ENCODE measurements around the gene CREBL2. TPM values are rescaled to one million over a fixed set of nuclear protein-coding genes. Genes with fewer than 3 reads are reported as not detected.
"Not testable (repeated sequence)": the region's sequence is repeated elsewhere in the genome, so short reads cannot be mapped to it uniquely, and the experiment has no call there.

The CREBL2 gene
- total and polyA plus RNA-seq, 10 donors, result 14.3 to 76.0 (median 49.2) TPM

- peaks cover 0 to 12% (median 0%) of the 10 kb centered on the region in 6 donors for H3K36me3 ChIP-seq
These were observed 682 bp downstream of the CREBL2 start for GRCh38 chr12:12612358-12612757.

GRCh38 chr12:12613344-12613743 is 1.7 kb downstream of the CREBL2 start:
- DNase-seq, result no peak
- no peaks in the 10 kb centered on the region for H3K9me3 ChIP-seq
- peaks cover 25 to 64% (median 56%) of the 10 kb centered on the region in 6 donors for H3K4me1 ChIP-seq
- no peak for TF ChIP-seq POLR2AphosphoS5 (IDR thresholded peaks at IDR 0.05)
- no peak for TF ChIP-seq POLR2A (IDR thresholded peaks at IDR 0.05)
- TF ChIP-seq CTCF (IDR thresholded peaks at IDR 0.05 in 8 of 11, conservative IDR thresholded peaks at IDR 0.05 in 3 of 11), result no peak
- H3K4me3 ChIP-seq, result peak overlapping the region in 7 of 8 donors; percentile 65 to 90 (median 73)
- H3K36me3 ChIP-seq, result peaks cover 0 to 12% (median 0%) of the 10 kb centered on the region in 6 donors
- intact Hi-C loops (cut with DNase I; ENCODE audit: low total_unique reads), result no loop called here
- peak overlapping the region; percentile 82 to 98 (median 94) for H3K27ac ChIP-seq
- H3K27me3 ChIP-seq (replicated peaks in 1 of 7), result no peaks in the 10 kb centered on the region
- 14 to 27% (median 19%) methylated on average over 4 of the region's 4 CpGs for WGBS, 5 donors

More at GRCh38 chr12:12612358-12612757, 682 bp downstream of the CREBL2 start:
- intact Hi-C loops (cut with DNase I; ENCODE audit: low total_unique reads), result no loop called here
- H3K9me3 ChIP-seq, result no peaks in the 10 kb centered on the region
- H3K27me3 ChIP-seq (replicated peaks in 1 of 7), result no peaks in the 10 kb centered on the region
- peak overlapping the region; percentile 82 to 98 (median 94) for H3K27ac ChIP-seq
- DNase-seq, result no peak
- TF ChIP-seq POLR2A (IDR thresholded peaks at IDR 0.05), result no peak
- no peak for TF ChIP-seq POLR2AphosphoS5 (IDR thresholded peaks at IDR 0.05)
- no peak for TF ChIP-seq CTCF (IDR thresholded peaks at IDR 0.05 in 8 of 11, conservative IDR thresholded peaks at IDR 0.05 in 3 of 11)
- 0 to 3% (median 0%) methylated on average over 7 of the region's 7 CpGs for WGBS, 5 donors
- H3K4me1 ChIP-seq, result peaks cover 25 to 63% (median 55%) of the 10 kb centered on the region in 6 donors
- peak overlapping the region; percentile 65 to 90 (median 74) for H3K4me3 ChIP-seq

- no peak for DNase-seq
- no peaks in the 10 kb centered on the region for H3K9me3 ChIP-seq
- 87 to 95% (median 92%) methylated on average over 4 of the region's 4 CpGs for WGBS, 5 donors
- H3K4me3 ChIP-seq, result peak overlapping the region in 1 of 8 donors; percentile 30
- H3K27ac ChIP-seq, result peak overlapping the region in 2 of 8 donors; percentile 94 to 98
- peaks cover 25 to 64% (median 56%) of the 10 kb centered on the region in 6 donors for H3K4me1 ChIP-seq
- peaks cover 0 to 17% (median 0%) of the 10 kb centered on the region in 6 donors for H3K36me3 ChIP-seq
- H3K27me3 ChIP-seq (replicated peaks in 1 of 7), result no peaks in the 10 kb centered on the region
- TF ChIP-seq POLR2AphosphoS5 (IDR thresholded peaks at IDR 0.05) (no peak), CTCF (IDR thresholded peaks at IDR 0.05 in 8 of 11, conservative IDR thresholded peaks at IDR 0.05 in 3 of 11) (no peak), POLR2A (IDR thresholded peaks at IDR 0.05) (no peak)
- intact Hi-C loops (cut with DNase I; ENCODE audit: low total_unique reads), result no loop called here
These were observed 2.7 kb downstream of the CREBL2 start for GRCh38 chr12:12614342-12614741.

GRCh38 chr12:12616512-12617310 is 5.0 kb downstream of the CREBL2 start:
- Histone ChIP-seq H3K27ac (peak overlapping the region in 5 of 8 donors; percentile 2 to 70 (median 20)), H3K9me3 (no peaks in the 10 kb centered on the region), H3K27me3 (replicated peaks in 1 of 7) (no peaks in the 10 kb centered on the region), H3K4me1 (peaks cover 21 to 57% (median 52%) of the 10 kb centered on the region in 6 donors), H3K4me3 (peak overlapping the region in 1 of 8 donors; percentile 24), H3K36me3 (peaks cover 0 to 32% (median 3%) of the 10 kb centered on the region in 6 donors)
- no peak for DNase-seq
- intact Hi-C loops (cut with DNase I; ENCODE audit: low total_unique reads), result no loop called here
- no peak for TF ChIP-seq POLR2A (IDR thresholded peaks at IDR 0.05)
- no peak for TF ChIP-seq POLR2AphosphoS5 (IDR thresholded peaks at IDR 0.05)
- TF ChIP-seq CTCF (IDR thresholded peaks at IDR 0.05 in 8 of 11, conservative IDR thresholded peaks at IDR 0.05 in 3 of 11), result no peak
- WGBS, 5 donors, result 56 to 74% (median 69%) methylated on average over 4 of the region's 4 CpGs

- H3K27ac ChIP-seq; H3K9me3 ChIP-seq; H3K27me3 ChIP-seq (replicated peaks in 1 of 7); intact Hi-C loops (cut with DNase I; ENCODE audit: low total_unique reads); H3K4me3 ChIP-seq; DNase-seq: not testable (repeated sequence)
- Histone ChIP-seq H3K4me1 (peaks cover 15 to 59% (median 54%) of the 10 kb centered on the region in 6 donors), H3K36me3 (peaks cover 0 to 32% (median 3%) of the 10 kb centered on the region in 6 donors)
- WGBS, 5 donors, result 91 to 98% (median 96%) methylated on average over 20 to 23 of the region's 23 CpGs
These were observed 6.4 kb downstream of the CREBL2 start for GRCh38 chr12:12618064-12618463.

Measured in spleen (tissue), 11 donors.